ENCODE measurements around the gene PCAT7.

- TF ChIP-seq CTCF (IDR thresholded peaks at IDR 0.05; ENCODE audit: extremely low read depth in 1 of 2, insufficient read depth in 1 of 2, low read depth in 1 of 2, low read length in 2 of 2) = no peak
- no peak for TF ChIP-seq EZH2 (IDR thresholded peaks at IDR 0.05; ENCODE audit: borderline replicate concordance, low read depth, low read length, severe bottlenecking)
- no peak for TF ChIP-seq POLR2A (IDR thresholded peaks at IDR 0.05; ENCODE audit: low read depth, low read length)
- no peak for TF ChIP-seq POLR2AphosphoS5 (IDR thresholded peaks at IDR 0.05; ENCODE audit: insufficient read depth, low read depth, low read length)
- TF ChIP-seq MYC (IDR thresholded peaks at IDR 0.05; ENCODE audit: low read depth, low read length) = no peak
- no peak for TF ChIP-seq MAX (IDR thresholded peaks at IDR 0.05; ENCODE audit: insufficient read depth, insufficient read length)
- TF ChIP-seq JUN (IDR thresholded peaks at IDR 0.05; ENCODE audit: borderline replicate concordance, insufficient read depth, insufficient read length, low read depth) = no peak
Measured at GRCh38 chr9:94584555-94584954, 29.7 kb downstream of the PCAT7 start.
